Coronary artery (tissue), 2 donors: Measurements from ENCODE around the gene HIVEP2.

Experiments used
- DNase-seq: peaks from one replicate; pipeline ENCODE4 v3.0.0-alpha.2; 2017; ENCODE audit warnings: low spot score
- H3K27ac ChIP-seq, 2 donors: fragments of 200-600 bp; sonication (generic); one replicate each; pipeline ENCODE4 v1.5.1; 2016 to 2019
- H3K4me3 ChIP-seq: fragments of 200-600 bp; sonication (generic); 2 replicates; pipeline ENCODE4 v1.5.1; 2016; ENCODE audit warnings: mild to moderate bottlenecking, moderate library complexity
- CTCF ChIP-seq: fragments of 200-600 bp; sonication (generic); IDR thresholded peaks from one replicate; pipeline ENCODE4 v1.5.1; 2019; ENCODE audit warnings: antibody characterized with exemption

HIVEP2 gene

GRCh38 chr6:142838821-142839685 lies 105.9 kb downstream of the HIVEP2 start:
- no peak for TF ChIP-seq CTCF
- DNase-seq: no peak
- Histone ChIP-seq H3K27ac (no peak overlapping the region), H3K4me3 (no peak overlapping the region)

- TF ChIP-seq CTCF: no peak
- no peak overlapping the region for H3K27ac ChIP-seq
- no peak overlapping the region for H3K4me3 ChIP-seq
- no peak for DNase-seq
Measured at GRCh38 chr6:142835787-142836535, 109.0 kb downstream of the HIVEP2 start.

GRCh38 chr6:142834853-142835252 lies 110.1 kb downstream of the HIVEP2 start:
- no peak overlapping the region for H3K4me3 ChIP-seq
- TF ChIP-seq CTCF: no peak
- no peak for DNase-seq
- no peak overlapping the region for H3K27ac ChIP-seq

- DNase-seq: no peak
- no peak overlapping the region for H3K4me3 ChIP-seq
- no peak for TF ChIP-seq CTCF
- no peak overlapping the region for H3K27ac ChIP-seq
Measured at GRCh38 chr6:142833798-142834197, 111.2 kb downstream of the HIVEP2 start.

- TF ChIP-seq CTCF: no peak
- DNase-seq: no peak
- Histone ChIP-seq H3K27ac (no peak overlapping the region), H3K4me3 (no peak overlapping the region)
Measured at GRCh38 chr6:142833054-142833453, 111.9 kb downstream of the HIVEP2 start.

- no peak overlapping the region for H3K4me3 ChIP-seq
- no peak for TF ChIP-seq CTCF
- H3K27ac ChIP-seq: no peak overlapping the region
- no peak for DNase-seq
Measured at GRCh38 chr6:142830807-142831206, 114.2 kb downstream of the HIVEP2 start.
